Effector memory CD4-positive, alpha-beta T cell (primary cell): ENCODE results near the gene FERD3L.

Experiments used
- DNase-seq, 3 donors: peaks; one replicate each; pipeline ENCODE4 v3.0.0-alpha.2; 2020
- H3K27ac ChIP-seq: 2 replicates; pipeline ENCODE4 v1.7.0; 2013; ENCODE audit warnings: mild to moderate bottlenecking, low read length, moderate library complexity; ENCODE audit not compliant: insufficient read depth, poor library complexity, severe bottlenecking
- H3K27me3 ChIP-seq: replicated peaks from 2 replicates; pipeline ENCODE4 v1.7.0; 2013; ENCODE audit warnings: mild to moderate bottlenecking, low read length; ENCODE audit not compliant: insufficient read depth, control insufficient read depth, poor library complexity, severe bottlenecking
- H3K36me3 ChIP-seq: 2 replicates; pipeline ENCODE4 v1.7.0; 2013; ENCODE audit warnings: mild to moderate bottlenecking, low read length, moderate library complexity; ENCODE audit not compliant: control insufficient read depth, insufficient read depth
- H3K4me1 ChIP-seq: 2 replicates; pipeline ENCODE4 v1.7.0; 2013; ENCODE audit warnings: low read length, mild to moderate bottlenecking; ENCODE audit not compliant: control insufficient read depth, insufficient read depth, poor library complexity, severe bottlenecking
- H3K4me3 ChIP-seq: 2 replicates; pipeline ENCODE4 v1.7.0; 2013; ENCODE audit warnings: low read length, low read depth, mild to moderate bottlenecking; ENCODE audit not compliant: insufficient read depth, poor library complexity, severe bottlenecking
- H3K9me3 ChIP-seq: 2 replicates; pipeline ENCODE4 v1.7.0; 2013; ENCODE audit warnings: mild to moderate bottlenecking, low read length, moderate library complexity; ENCODE audit not compliant: control insufficient read depth

The FERD3L gene

DNA sequence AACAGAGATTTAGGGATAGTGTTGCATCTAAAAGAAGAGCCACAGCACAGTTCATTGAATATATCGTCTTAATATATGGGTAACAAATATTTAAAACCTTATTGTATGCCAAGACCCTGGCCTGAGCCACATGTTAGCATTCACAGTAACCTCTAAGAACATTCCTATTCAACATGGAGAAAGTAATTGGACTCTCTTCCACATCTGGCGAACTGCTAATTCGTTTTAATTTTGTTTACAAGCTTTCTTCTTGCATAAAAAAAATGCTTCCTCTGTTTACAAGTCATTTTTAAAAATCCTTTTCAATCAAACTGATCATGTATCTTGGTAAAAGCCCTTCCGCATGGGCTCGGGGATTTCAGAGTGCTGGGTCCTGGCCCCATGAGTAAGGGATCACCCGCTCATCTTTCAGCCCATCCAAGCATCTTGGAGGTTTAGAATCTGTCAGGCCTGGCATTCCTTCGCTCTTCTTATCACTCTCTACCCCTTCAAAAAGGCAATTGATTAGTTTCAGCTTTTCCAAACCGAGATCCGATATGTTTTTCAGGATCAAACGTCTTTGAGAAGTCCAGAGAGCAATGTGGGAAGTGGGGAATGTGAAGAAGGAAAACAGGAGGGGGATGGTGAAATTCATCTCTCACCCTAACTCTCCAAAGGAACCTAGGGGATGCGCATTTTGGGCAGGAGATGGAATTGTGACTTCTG is 35.0 kb downstream of the FERD3L start:
- no peak overlapping the region for H3K4me3 ChIP-seq
- no peaks in the 10 kb centered on the region for H3K4me1 ChIP-seq

DNA sequence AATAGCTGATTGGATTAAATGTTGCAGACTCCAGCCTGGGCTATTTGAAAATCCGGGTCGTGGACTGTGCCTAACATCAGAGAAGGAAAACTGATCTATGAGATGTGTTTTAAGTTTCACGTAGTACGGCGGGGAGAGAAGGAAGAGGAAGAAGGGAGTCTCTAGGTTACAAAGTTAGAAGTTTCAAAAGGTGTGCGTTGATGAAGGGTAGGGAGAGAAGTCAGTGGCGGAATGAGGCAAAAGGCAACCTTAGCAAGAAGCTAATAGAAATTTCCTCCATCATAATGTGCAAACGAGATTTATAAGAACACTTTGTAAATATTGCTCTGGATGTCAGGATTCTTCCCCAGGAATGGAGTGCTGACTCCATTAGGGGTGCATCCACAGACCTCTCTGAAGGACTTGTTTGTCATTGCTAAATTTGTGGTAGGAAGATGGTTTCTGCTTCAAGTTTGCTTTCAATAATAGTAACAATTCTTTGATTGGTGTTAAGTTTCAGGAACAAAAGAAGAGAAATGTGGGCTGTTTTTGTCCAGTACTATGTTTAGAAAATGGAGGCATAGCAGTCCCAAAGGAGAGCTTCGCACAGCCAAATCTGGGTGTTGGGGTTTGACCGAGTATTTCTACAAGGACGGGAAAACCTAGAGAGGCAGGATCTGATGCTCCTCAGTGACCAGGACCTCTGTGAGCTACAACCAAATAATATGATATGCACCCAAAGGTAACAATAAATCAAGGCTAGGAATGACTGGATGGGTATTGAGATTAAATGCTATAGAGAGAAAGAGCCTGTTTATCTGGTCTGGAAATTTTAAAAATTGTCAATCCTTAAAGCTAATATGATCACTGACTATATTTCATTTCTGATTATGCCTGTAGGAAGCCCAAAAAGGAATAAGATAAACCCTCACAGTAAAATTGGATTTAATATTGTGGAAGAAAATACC is 35.9 kb downstream of the FERD3L start:
- H3K27me3 ChIP-seq = peaks cover 30% of the 10 kb centered on the region
- DNase-seq = no peak
- no peak overlapping the region for H3K4me3 ChIP-seq
- H3K4me1 ChIP-seq = no peaks in the 10 kb centered on the region
- no peak overlapping the region for H3K27ac ChIP-seq
- no peaks in the 10 kb centered on the region for H3K36me3 ChIP-seq
- no peaks in the 10 kb centered on the region for H3K9me3 ChIP-seq

More for the DNA sequence above, 35.0 kb downstream of the FERD3L start:
- Histone ChIP-seq H3K27me3 (peaks cover 34% of the 10 kb centered on the region), H3K9me3 (no peaks in the 10 kb centered on the region), H3K27ac (no peak overlapping the region), H3K36me3 (no peaks in the 10 kb centered on the region)
- DNase-seq = no peak

DNA sequence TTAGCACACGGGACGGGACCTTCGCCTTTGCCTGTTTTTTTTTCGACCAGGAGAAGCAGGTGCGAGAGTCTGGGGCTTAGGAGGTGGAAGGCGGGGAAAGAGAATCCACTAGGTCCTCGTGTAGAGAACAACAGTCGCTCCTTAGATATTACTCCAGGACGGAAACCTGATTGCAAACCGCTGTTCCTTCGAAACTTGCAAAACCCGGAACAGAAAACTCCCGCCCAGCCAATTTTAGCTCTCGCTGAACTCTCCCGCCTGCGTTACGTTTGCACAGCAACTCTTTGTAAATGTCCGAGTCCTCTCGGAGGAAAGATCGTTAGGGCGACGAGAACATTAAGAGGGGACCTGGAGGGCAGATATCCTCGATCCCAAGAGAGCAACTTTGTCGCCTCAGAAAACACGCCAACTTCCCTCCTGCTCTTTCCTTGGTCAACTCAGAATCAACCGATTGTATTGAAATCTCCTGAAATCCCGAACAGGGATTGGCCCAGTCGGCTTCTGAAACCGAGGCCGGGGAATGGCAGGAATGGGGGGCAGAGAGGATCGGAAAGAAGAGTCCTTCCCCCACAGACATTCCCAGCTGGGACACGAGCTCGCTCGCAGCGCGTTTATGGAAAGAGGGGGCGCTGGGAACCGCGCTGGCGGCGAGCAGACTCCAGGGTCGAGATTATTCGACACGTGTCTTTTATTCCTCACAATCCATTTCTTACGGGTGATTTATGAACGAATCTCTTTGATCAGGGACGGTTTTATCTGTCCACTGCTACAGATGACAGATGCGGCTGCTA is 37.7 kb downstream of the FERD3L start:
- no peak for DNase-seq
- H3K27me3 ChIP-seq = peaks cover 24% of the 10 kb centered on the region
- H3K9me3 ChIP-seq = no peaks in the 10 kb centered on the region
- H3K27ac ChIP-seq = no peak overlapping the region
- H3K36me3 ChIP-seq = no peaks in the 10 kb centered on the region
- no peak overlapping the region for H3K4me3 ChIP-seq
- no peaks in the 10 kb centered on the region for H3K4me1 ChIP-seq

DNA sequence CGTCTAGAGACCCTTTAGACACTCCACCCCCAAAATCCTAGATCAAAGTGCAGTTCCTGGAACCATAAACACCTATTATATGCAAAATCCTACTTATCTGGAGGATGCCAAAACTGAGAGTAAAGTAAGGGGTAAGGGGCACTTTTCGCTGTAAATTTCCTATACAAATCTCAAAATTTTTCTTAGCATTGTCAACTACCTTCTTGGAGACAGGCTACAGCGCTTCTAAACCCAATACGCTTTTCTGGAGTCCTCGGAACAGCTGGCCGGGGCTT is 38.2 kb downstream of the FERD3L start:
- peaks cover 19% of the 10 kb centered on the region for H3K27me3 ChIP-seq
- H3K27ac ChIP-seq = no peak overlapping the region
- DNase-seq = no peak
- no peaks in the 10 kb centered on the region for H3K9me3 ChIP-seq
- H3K36me3 ChIP-seq = no peaks in the 10 kb centered on the region
- H3K4me3 ChIP-seq = no peak overlapping the region
- H3K4me1 ChIP-seq = no peaks in the 10 kb centered on the region

DNA sequence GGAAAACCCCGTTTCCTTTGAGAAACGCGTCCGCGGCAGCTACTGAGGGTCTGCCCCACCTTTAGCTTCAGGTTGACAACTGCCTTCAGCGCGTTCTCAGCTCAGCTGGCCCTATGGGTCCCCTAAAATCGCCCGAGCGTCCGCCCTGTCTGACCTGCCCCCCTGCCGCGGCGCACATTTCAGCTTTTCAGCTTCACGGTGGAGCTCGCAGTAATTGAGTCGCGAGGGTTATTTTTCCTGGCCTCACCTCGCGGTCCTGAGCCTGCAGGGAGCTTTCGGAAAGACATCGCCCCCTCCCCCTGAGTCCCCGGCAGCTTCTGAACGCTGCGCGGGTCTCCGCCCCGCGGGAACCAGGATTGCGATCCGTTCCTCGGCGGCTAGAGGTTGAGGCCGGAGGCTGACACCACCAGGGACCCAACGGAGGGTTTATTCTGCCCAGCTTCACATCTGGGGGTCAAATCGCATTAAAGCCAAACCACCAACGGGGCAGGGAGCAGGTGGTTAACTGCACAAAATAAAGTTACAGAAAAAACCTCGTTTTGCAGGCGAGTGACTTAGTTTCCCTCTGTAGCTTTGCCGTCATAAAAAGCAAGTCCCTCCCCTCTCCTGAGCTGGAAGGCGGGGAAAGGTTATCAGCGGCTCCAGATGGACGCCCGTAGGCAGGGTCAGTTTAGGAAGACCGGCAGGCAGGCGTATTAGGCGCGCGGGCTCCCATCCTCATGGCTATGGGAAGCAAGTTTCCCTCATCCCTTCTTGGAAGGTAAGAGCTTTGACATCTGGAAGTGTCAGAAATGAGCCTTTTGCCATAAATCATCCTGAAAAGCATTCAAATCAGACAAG is 38.8 kb downstream of the FERD3L start:
- Histone ChIP-seq H3K9me3 (no peaks in the 10 kb centered on the region), H3K27ac (no peak overlapping the region), H3K4me3 (no peak overlapping the region), H3K36me3 (no peaks in the 10 kb centered on the region), H3K27me3 (peaks cover 14% of the 10 kb centered on the region), H3K4me1 (no peaks in the 10 kb centered on the region)
- no peak for DNase-seq

DNA sequence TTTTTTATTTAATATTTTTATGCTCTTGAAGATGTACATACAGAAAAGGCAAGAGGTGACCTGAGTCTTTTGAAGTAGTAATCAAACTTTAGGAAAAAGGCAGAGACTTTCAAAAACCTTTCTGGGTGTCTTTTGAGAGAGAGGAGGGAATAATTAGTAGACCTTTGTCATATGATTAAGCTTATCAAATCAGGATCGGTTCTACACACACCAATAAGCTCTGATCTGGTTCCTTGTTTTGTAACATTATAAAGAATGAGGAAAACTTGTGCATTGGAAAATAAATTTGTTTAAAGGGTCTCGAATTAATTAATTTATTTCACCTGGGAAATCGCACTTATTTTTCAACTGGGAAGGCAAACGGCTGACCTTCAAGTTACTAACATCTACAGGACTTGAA is 39.7 kb downstream of the FERD3L start:
- no peaks in the 10 kb centered on the region for H3K36me3 ChIP-seq
- peaks cover 6% of the 10 kb centered on the region for H3K27me3 ChIP-seq
- H3K4me3 ChIP-seq = no peak overlapping the region
- DNase-seq = no peak
- no peaks in the 10 kb centered on the region for H3K9me3 ChIP-seq
- no peak overlapping the region for H3K27ac ChIP-seq
- H3K4me1 ChIP-seq = no peaks in the 10 kb centered on the region

DNA sequence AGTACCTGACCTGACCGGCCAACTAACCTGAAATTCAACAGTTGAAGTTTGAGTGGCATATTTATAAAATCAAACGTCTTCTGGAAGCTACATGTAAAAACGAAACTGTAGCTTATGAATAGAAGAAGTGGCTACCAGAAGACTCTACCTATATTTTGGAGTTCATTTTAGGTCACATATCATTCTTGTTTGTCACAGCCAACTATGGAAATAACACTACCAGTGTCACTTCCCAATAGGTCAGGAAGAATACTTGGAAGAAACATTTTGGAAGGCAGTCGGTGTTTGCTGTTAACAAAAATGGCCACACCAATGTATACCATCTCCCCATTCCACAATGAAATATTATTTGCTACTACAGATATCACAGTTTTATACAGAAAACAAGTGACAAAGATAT is 40.4 kb downstream of the FERD3L start:
- no peaks in the 10 kb centered on the region for H3K9me3 ChIP-seq
- H3K27ac ChIP-seq = no peak overlapping the region
- no peaks in the 10 kb centered on the region for H3K36me3 ChIP-seq
- DNase-seq = no peak
- no peak overlapping the region for H3K4me3 ChIP-seq
- peaks cover 6% of the 10 kb centered on the region for H3K27me3 ChIP-seq
- H3K4me1 ChIP-seq = no peaks in the 10 kb centered on the region

DNA sequence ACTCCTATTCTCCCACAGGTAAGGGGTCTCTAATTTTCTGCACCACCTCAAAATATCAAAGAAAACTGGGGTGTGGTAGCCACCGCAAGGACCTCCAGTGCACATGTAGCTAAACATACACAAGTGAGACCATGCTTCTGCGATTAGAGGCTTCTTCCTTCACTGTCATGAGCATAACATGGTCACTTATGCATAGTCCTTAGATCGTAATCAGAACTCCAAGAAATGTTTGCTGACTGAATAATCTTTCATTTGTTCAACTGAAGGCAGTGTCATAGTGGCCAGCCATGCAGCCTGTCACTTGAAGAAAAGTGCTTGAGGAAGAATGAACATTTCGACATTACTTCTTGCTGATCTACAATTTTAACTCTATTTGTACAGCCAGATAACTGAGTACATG is 42.3 kb downstream of the FERD3L start:
- Histone ChIP-seq H3K4me3 (no peak overlapping the region), H3K27ac (no peak overlapping the region), H3K36me3 (no peaks in the 10 kb centered on the region), H3K4me1 (no peaks in the 10 kb centered on the region), H3K9me3 (no peaks in the 10 kb centered on the region), H3K27me3 (peaks cover 6% of the 10 kb centered on the region)
- DNase-seq = no peak

DNA sequence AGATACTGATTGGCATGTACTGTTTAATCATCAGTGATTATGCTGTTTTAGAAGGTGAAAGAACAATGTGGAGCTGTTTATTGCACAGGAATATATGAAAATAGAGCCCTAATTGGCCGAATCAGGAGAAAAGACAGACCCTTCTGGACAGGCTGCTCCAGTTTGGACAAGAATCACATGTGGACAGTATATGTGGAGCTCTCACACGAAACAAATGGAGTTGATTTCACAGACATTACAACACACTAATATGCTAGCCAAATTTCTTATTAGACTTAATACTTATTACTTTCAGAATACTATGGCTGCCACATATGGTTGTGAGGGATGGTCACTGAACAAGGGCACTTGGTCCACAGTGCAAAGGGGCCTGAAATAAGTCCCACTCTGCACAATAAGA is 43.3 kb downstream of the FERD3L start:
- H3K27me3 ChIP-seq = no peaks in the 10 kb centered on the region
- no peak overlapping the region for H3K27ac ChIP-seq
- no peak for DNase-seq
- H3K4me3 ChIP-seq = no peak overlapping the region
- H3K36me3 ChIP-seq = no peaks in the 10 kb centered on the region
- no peaks in the 10 kb centered on the region for H3K4me1 ChIP-seq
- H3K9me3 ChIP-seq = no peaks in the 10 kb centered on the region
